Ishikawa (cell line): ENCODE data around the gene PRPF6.

Experiments
- CEBPB ChIP-seq: IDR thresholded peaks from 2 replicates; pipeline ENCODE4 v1.6.1; 2012
- EGR1 ChIP-seq: IDR thresholded peaks from 2 replicates; pipeline ENCODE4 v1.6.1; 2012
- EP300 ChIP-seq: IDR thresholded peaks from 2 replicates; pipeline ENCODE4 v1.6.1; 2012; ENCODE audit warnings: borderline replicate concordance
- FOXM1 ChIP-seq: IDR thresholded peaks from 2 replicates; pipeline ENCODE4 v1.6.1; 2012; ENCODE audit warnings: low read depth, borderline replicate concordance
- RAD21 ChIP-seq: IDR thresholded peaks from 2 replicates; pipeline ENCODE4 v1.6.1; 2012; ENCODE audit warnings: low read depth
- TAF1 ChIP-seq: IDR thresholded peaks from 2 replicates; pipeline ENCODE4 v1.6.1; 2012; ENCODE audit warnings: low read depth, mild to moderate bottlenecking
- TCF12 ChIP-seq: IDR thresholded peaks from 2 replicates; pipeline ENCODE4 v1.6.1; 2012; ENCODE audit warnings: low read depth
- TEAD4 ChIP-seq: IDR thresholded peaks from 2 replicates; pipeline ENCODE4 v1.6.1; 2012
- YY1 ChIP-seq: IDR thresholded peaks from 2 replicates; pipeline ENCODE4 v1.6.1; 2012; ENCODE audit warnings: low read depth
- ZBTB7A ChIP-seq: IDR thresholded peaks from 2 replicates; pipeline ENCODE4 v1.6.1; 2012; ENCODE audit warnings: low read depth
- TF ChIP-seq, protein P1 (sequence below): IDR thresholded peaks from 2 replicates; pipeline ENCODE4 v1.6.1; 2012
- TF ChIP-seq, protein P2 (sequence below): IDR thresholded peaks from 2 replicates; pipeline ENCODE4 v1.6.1; 2012
- TF ChIP-seq, protein P3 (sequence below): IDR thresholded peaks from 2 replicates; pipeline ENCODE4 v1.6.1; 2012; ENCODE audit warnings: low read depth, mild to moderate bottlenecking

DNA sequence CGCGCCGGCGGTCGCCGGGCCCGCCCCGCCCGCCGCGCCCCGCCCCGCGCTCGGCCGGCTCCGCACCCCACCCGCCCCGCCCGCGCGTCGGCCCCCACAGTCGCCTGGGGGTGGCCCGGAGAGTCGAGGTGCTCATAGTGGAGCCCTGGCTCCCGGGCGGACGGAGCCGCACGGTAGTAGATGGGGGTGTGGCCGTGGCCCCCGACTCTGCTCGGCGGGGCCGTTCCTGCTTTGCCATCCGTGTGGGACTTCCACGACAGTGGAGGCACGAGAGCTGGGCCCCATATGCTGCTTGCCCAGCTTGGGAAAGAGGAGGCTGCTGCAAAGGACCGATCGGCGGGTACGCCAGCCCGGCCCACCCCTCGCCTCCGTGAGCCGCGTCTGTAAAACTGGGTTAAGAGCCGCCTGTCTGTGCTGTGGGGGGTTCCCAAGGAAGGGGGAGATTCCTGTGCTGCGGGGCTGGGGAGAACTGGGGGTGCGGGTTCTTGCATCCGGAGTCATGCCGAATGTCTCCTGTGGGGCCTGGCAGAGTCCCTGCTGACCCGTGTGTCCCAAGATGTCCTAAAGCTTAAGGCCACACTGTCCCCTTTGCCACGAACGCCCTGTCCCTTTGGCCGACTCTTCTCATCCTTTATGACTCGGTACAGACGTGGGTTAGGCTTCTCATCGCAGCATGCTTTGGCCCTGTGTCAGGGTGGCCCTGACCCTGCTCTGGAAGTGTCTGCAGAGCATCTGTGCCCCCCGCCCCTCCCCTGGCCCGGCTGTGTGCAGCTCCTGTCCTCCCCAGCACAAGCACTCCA lies 99.3 kb downstream of the PRPF6 start, which contains the start of gene OPRL1:
- TF ChIP-seq, protein P1, sequence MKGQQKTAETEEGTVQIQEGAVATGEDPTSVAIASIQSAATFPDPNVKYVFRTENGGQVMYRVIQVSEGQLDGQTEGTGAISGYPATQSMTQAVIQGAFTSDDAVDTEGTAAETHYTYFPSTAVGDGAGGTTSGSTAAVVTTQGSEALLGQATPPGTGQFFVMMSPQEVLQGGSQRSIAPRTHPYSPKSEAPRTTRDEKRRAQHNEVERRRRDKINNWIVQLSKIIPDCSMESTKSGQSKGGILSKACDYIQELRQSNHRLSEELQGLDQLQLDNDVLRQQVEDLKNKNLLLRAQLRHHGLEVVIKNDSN = no peak
- no peak for TF ChIP-seq EP300
- TF ChIP-seq CEBPB = no peak
- TF ChIP-seq, protein P2, sequence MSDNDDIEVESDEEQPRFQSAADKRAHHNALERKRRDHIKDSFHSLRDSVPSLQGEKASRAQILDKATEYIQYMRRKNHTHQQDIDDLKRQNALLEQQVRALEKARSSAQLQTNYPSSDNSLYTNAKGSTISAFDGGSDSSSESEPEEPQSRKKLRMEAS = 0 out of 2 replicates have a peak, but pooled peaks have one; percentile 31
- no peak; the same call in 1 of the 2 replicates for TF ChIP-seq ZBTB7A
- no peak for TF ChIP-seq TAF1
- TF ChIP-seq, protein P3, sequence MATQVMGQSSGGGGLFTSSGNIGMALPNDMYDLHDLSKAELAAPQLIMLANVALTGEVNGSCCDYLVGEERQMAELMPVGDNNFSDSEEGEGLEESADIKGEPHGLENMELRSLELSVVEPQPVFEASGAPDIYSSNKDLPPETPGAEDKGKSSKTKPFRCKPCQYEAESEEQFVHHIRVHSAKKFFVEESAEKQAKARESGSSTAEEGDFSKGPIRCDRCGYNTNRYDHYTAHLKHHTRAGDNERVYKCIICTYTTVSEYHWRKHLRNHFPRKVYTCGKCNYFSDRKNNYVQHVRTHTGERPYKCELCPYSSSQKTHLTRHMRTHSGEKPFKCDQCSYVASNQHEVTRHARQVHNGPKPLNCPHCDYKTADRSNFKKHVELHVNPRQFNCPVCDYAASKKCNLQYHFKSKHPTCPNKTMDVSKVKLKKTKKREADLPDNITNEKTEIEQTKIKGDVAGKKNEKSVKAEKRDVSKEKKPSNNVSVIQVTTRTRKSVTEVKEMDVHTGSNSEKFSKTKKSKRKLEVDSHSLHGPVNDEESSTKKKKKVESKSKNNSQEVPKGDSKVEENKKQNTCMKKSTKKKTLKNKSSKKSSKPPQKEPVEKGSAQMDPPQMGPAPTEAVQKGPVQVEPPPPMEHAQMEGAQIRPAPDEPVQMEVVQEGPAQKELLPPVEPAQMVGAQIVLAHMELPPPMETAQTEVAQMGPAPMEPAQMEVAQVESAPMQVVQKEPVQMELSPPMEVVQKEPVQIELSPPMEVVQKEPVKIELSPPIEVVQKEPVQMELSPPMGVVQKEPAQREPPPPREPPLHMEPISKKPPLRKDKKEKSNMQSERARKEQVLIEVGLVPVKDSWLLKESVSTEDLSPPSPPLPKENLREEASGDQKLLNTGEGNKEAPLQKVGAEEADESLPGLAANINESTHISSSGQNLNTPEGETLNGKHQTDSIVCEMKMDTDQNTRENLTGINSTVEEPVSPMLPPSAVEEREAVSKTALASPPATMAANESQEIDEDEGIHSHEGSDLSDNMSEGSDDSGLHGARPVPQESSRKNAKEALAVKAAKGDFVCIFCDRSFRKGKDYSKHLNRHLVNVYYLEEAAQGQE = no peak
- no peak for TF ChIP-seq EGR1
- no peak for TF ChIP-seq YY1
- no peak for TF ChIP-seq TEAD4
- no peak for TF ChIP-seq TCF12
- no peak for TF ChIP-seq RAD21
- TF ChIP-seq FOXM1 = no peak
